C4-2B (cell line): ENCODE data around the gene ZNF202.

Experiments used
- ZFX ChIP-seq: fragments of 450-650 bp; IDR thresholded peaks from 2 replicates; pipeline ENCODE4 v1.6.1; 2017
- TF ChIP-seq, protein P1 (sequence below): fragments of 450-650 bp; conservative IDR thresholded peaks from 2 replicates; pipeline ENCODE4 v1.5.1; 2017; ENCODE audit warnings: mild to moderate bottlenecking

DNA sequence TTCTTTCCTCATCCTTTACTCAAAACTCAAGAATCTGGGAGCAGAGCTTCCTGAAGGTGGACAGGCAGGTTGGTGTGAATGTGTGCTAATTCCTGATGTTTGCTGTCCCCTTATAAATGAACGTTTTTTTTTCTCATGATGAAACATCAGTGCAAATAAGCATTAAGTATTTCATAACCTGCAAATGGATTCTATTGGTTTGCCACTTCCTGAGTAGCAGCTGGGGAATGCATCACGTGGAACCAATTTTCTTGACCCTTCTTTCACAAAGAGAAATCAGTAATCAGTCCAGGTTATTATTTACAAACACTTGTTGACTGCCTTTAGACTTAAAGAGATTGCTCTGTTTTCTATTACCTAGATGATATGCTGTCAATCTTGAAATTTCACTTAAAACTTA, 46.9 kb downstream of the ZNF202 start:
- TF ChIP-seq, protein P1, sequence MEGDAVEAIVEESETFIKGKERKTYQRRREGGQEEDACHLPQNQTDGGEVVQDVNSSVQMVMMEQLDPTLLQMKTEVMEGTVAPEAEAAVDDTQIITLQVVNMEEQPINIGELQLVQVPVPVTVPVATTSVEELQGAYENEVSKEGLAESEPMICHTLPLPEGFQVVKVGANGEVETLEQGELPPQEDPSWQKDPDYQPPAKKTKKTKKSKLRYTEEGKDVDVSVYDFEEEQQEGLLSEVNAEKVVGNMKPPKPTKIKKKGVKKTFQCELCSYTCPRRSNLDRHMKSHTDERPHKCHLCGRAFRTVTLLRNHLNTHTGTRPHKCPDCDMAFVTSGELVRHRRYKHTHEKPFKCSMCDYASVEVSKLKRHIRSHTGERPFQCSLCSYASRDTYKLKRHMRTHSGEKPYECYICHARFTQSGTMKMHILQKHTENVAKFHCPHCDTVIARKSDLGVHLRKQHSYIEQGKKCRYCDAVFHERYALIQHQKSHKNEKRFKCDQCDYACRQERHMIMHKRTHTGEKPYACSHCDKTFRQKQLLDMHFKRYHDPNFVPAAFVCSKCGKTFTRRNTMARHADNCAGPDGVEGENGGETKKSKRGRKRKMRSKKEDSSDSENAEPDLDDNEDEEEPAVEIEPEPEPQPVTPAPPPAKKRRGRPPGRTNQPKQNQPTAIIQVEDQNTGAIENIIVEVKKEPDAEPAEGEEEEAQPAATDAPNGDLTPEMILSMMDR: no peak
- no peak for TF ChIP-seq ZFX
